GM12801 (cell line): Measurements from ENCODE around the gene RBMS1.

Experiments
- TF ChIP-seq, protein P1 (sequence below): IDR thresholded peaks from one replicate; pipeline ENCODE4 v1.5.1; 2011; ENCODE audit warnings: control low read depth; ENCODE audit not compliant: insufficient read length; ENCODE audit errors: extremely low read depth

Gene RBMS1

DNA sequence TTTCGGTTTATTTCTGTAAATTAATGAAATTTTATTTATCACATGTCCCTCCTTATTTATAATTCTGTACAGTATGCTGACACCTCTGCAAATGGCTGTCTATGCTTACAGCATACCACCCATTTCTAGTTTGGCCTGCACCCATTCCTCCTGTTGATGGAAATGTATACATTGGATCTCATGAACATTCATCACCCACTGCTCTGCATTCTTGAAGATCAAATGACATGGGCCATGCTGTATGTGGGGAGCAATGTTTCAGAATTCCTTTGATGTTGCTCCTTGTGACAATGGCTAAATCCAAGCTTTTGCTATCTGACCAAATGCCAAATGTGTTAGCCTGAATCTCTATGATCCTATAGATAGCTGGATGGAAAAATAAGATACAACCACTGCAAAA is 238.2 kb downstream of the RBMS1 start:
- TF ChIP-seq, protein P1, sequence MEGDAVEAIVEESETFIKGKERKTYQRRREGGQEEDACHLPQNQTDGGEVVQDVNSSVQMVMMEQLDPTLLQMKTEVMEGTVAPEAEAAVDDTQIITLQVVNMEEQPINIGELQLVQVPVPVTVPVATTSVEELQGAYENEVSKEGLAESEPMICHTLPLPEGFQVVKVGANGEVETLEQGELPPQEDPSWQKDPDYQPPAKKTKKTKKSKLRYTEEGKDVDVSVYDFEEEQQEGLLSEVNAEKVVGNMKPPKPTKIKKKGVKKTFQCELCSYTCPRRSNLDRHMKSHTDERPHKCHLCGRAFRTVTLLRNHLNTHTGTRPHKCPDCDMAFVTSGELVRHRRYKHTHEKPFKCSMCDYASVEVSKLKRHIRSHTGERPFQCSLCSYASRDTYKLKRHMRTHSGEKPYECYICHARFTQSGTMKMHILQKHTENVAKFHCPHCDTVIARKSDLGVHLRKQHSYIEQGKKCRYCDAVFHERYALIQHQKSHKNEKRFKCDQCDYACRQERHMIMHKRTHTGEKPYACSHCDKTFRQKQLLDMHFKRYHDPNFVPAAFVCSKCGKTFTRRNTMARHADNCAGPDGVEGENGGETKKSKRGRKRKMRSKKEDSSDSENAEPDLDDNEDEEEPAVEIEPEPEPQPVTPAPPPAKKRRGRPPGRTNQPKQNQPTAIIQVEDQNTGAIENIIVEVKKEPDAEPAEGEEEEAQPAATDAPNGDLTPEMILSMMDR, result no peak

GRCh38 chr2:160254189-160254762 is 239.3 kb downstream of the RBMS1 start:
- TF ChIP-seq, protein P1, result no peak

- TF ChIP-seq, protein P1, result no peak
These were observed 240.0 kb downstream of the RBMS1 start for GRCh38 chr2:160253440-160254188.

- TF ChIP-seq, protein P1, result no peak
These were observed 240.7 kb downstream of the RBMS1 start for GRCh38 chr2:160252900-160253299.

- TF ChIP-seq, protein P1, result no peak
These were observed 241.2 kb downstream of the RBMS1 start for GRCh38 chr2:160252278-160252887.

DNA sequence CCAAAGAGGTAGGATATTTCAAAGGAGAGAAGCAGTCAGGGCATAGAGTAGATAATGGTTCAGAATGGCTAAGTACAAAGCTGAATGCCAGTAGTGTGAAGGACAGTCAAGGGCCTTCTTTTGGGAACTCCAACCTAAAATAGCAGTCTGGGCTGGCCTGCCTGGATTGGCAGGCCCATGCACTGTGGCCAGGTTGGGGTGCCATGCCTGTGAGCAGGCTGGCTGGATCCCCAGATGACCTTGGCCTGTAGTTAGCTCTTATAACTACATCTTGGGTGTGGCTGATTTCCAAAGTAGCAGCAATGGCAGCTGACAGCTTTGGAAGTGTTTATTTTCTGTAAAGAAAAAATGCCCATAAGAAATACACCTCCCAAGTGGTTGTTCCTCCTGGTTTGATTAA is 242.0 kb downstream of the RBMS1 start:
- TF ChIP-seq, protein P1, result no peak

GRCh38 chr2:160249876-160250275 is 243.7 kb downstream of the RBMS1 start:
- TF ChIP-seq, protein P1, result no peak
